Islet of Langerhans (tissue), 1 donor: ENCODE results near the gene ZNF3.

Experiments used
- FAIRE-seq: peaks from one replicate; lab custom pipeline; 2011; peaks lifted over from hg19 to GRCh38; lab: Jason Lieb, UNC

Gene ZNF3

GRCh38 chr7:100051611-100052010 is 29.9 kb downstream of the ZNF3 start:
- FAIRE-seq = no peak

DNA sequence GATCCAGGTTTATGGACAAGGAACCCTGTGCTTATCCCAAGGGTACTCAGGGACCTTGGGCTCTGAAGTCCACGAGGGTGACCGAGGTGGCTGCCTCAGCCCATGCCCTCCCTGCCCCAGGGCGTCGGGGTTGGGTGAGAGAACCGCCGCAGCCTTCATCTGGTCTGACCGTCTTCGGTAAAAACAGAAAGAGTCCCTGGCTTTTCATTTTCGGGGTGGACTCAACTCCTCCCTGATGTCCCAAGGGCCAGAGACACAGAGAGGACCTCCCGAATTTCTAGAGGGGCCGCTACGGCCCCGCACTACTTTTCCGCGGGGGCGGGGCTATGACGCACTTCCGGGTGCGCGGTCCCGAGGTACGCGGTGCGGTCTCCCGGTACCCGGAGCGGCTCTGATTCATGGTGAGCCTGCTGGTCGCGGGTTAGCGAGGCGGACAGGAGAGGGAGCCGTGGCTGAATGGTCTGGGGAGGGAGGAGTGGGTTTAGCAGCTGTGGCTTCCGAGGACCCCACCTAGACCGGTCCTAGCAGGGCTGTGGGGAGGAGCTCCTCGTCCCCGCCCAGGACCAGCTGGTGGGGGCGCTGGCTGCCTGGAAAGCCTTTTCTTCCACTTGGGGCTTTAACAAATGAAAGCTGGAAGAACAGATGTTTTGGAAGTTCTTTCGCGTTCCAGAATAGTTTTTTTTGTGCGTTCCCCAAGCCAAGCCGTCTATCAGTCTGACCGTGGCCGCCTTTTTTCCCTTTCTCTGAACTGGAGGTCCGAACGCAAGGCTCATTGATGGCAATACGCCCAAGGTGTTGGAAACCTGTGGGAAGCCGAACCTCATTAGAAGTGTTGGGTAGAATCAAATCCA is 31.9 kb downstream of the ZNF3 start, which contains the start of gene ZSCAN21:
Gene ZSCAN21 (plus strand): TSS at position 334 of the 851 bp plus-strand sequence. CDS start 7,233 bp downstream, outside the sequence.
- no peak for FAIRE-seq

GRCh38 chr7:100048680-100049079 is 32.8 kb downstream of the ZNF3 start:
- FAIRE-seq = no peak

DNA sequence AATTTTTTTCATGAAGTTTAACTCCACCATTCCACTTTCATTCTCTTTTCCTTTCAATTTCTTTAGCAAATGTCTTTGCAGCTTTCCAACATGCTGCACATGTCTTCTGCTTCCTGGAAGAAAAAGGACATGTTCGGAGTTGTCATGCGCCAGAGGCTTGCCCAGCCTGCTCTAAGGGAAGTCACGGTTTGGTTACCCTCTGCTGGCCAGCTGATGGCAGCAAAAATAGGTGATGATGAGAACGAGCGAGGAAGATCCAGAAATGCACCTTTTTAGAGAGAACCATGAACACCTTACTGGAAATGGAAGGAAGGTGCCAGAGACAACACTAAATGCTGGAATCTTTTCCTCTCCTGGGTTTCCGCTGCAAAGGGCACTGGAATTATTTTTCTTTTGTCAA is 36.8 kb downstream of the ZNF3 start:
- no peak for FAIRE-seq

GRCh38 chr7:100040575-100040974 is 40.9 kb downstream of the ZNF3 start:
- FAIRE-seq = no peak

- no peak for FAIRE-seq
These were observed 43.2 kb downstream of the ZNF3 start for GRCh38 chr7:100038326-100038725.

DNA sequence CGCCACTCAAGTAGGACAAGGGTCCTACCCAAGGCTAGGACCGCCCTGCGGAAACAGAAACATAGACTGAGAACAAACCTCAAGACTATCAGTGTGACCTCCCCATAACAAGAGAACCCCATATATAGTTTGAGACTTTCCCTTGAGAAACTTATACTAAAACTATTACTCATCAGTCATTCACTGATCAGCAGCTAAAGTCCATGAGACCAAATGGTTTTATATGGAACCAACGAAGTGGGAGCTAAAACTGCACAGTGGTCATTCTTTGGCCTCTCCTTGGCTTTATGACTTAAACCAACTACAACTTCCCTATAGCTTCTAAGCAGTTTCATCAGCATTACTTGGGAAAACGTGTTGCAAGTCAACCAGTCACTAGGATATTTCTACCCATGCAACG is 45.6 kb downstream of the ZNF3 start:
- no peak for FAIRE-seq

DNA sequence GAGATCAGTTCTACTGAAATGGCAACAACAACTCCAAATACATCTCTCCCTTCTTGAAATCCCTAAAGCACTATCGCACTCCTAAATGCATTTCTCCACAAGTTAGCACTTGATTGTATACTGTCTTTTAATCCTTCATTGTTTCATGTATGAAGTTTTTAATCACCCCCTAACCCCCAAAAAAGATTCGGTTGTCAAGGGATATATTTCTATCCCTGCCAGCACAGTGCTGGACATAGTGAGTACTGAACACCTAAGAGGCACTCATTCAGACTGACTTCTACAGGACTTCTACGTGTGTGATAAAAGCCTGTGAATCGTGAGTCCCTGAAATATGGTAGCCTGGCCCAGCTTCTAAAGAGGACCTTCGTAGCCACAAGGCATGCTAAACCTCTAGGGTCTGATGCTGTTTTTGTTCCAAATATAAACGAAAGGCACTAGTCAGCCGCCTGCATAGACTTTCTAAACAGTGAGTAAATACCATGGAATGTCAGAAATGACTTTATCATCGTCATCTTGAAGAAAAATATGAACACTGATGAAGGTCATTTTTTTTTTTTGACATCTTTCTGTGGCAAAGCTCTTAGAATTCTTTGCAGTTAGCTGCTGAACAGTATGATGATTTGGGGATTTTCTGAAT is 46.5 kb downstream of the ZNF3 start:
- FAIRE-seq = no peak

GRCh38 chr7:100033526-100033925 is 48.0 kb downstream of the ZNF3 start:
- no peak for FAIRE-seq

DNA sequence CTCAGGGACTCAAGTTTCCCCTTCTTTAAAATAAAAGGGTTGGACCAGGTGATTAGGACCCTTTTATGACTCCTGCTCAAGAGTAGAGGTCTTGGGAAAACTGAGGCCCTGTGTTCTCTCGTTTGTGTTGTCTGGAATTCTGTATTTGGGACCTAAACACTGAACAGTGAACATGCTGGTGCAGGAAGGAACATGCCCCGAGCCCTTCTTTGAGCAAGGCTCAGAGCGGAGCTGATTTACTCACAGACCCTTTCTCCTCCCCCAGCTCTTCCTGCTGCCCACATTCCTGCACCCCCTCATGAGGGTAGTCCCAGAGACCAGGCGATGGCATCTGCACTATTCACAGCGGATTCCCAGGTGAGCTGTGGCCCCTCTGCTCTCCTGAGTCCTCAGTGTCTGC is 51.9 kb downstream of the ZNF3 start:
- FAIRE-seq = no peak

DNA sequence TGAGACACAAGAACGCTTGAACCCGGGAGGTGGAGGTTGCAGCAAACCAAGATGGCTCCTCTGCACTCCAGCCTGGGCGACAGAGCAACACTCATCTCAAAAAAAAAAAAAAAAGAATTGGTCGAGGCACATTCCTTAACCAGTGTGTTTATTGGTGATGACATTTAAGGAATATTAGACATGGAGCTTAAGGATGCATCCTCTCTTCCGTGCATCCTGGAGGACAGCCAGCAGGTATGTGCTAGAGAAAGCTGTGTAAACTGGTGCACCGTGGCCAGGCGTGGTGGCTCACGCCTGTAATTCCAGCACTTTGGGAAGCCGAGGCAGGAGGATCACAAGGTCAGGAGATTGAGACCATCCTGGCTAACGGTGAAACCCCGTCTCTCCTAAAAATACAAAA is 54.3 kb downstream of the ZNF3 start:
- FAIRE-seq = no peak

DNA sequence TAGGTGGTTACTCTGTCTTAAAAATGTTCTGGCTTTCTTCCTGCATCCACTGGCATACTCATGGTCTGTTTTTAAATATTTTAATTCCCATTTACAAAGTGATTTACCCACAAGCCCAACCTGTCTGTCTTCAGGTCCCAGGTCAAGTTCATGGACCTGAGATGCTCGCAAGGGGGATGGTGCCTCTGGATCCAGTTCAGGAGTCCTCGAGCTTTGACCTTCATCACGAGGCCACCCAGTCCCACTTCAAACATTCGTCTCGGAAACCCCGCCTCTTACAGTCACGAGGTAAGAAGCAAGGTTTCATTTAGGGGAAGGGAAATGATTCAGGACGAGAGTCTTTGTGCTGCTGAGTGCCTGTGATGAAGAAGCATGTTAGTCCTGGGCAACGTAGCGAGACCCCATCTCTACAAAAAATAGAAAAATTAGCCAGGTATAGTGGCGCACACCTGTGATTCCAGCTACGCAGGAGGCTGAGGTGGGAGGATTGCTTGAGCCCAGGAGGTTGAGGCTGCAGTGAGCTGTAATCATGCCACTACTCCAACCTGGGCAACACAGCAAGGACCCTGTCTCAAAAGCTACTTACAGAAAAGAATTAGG is 57.4 kb downstream of the ZNF3 start:
- no peak for FAIRE-seq

- FAIRE-seq = no peak
These were observed 58.0 kb downstream of the ZNF3 start for GRCh38 chr7:100023526-100023925.

DNA sequence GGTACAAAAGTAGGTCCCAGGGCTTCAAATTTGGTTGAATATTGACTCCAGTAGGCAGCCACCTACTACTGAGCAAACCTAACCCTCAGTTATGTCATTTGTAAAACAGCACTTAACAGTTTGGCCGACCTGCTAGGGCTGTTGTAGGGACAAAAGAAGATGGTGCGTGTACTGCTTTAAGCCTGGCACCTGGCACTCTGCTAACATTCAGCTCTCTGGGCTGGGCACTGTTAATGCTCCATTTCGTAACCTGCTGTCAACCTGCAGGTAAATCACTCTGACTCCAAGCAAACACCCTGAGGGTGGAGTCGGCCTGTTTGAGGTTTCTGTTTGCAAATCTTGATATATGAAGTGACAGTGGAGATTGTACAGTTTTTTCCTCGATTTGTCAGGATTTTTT is 58.9 kb downstream of the ZNF3 start:
- FAIRE-seq = peak; percentile 55

DNA sequence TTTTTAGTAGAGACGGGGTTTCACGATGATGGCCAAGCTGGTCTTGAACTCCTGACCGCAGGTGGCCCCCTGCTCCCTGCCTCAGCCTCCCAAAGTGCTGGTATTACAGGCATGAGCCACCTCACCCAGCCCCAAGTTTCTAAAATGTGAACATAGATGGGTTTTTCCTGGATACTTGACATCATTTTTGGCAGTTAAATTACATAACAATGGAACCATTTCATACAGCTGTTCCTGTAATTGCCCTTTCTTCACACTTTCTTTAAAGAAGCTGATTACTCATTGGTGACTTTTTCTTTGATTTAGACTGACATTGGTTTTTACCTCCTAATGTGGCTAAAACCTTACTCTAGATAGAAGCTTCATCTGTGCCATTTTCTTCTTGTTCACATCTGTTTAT is 60.2 kb downstream of the ZNF3 start:
- FAIRE-seq = no peak
